Tibial nerve (tissue), 3 donors: ENCODE measurements around the gene TMEM170A.

Experiments
- CTCF ChIP-seq, 5 experiments: fragments of 200-600 bp in 3 of 5; fragments of 450-650 bp in 2 of 5; sonication (generic) in 3 of 5; IDR thresholded peaks; one replicate each; pipeline ENCODE4 v1.5.1; 2016 to 2019; ENCODE audit warnings: antibody characterized with exemption in 5 of 5, mild to moderate bottlenecking in 3 of 5, moderate library complexity in 2 of 5
- POLR2A ChIP-seq, 2 donors: fragments of 450-650 bp; IDR thresholded peaks; one replicate each; pipeline ENCODE4 v1.6.1; 2017; ENCODE audit warnings: antibody characterized with exemption in 2 of 2, mild to moderate bottlenecking in 2 of 2, moderate library complexity in 2 of 2

DNA sequence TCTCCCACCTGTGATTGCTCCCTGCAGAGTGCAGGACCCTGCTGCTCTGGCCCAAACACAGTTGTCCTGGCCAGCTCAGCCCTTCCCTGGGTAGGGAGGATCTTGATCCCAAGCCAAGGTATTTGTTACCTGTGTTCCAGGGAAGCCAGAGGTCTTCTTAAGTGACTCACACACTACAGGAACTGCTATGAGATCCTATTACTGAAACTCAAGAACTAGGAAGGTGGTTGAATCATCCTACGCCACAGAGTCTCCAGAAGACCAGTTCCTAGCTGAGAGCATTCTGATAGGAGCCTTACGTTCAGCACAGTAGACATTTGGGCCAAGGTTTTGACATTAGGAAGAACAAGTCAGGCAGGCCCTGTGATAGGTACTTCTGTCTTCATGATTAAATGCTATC, 18.7 kb upstream of the TMEM170A start:
- TF ChIP-seq CTCF (IDR thresholded peaks at IDR 0.05), result no peak
- TF ChIP-seq POLR2A (IDR thresholded peaks at IDR 0.05), result no peak
